NK-92 (cell line): ENCODE measurements around the gene TMEM175.

Source experiments
- DNase-seq: peaks from one replicate; lab custom pipeline; 2025; ENCODE audit not compliant: unreplicated experiment; lab: John Stamatoyannopoulos, UW

TMEM175 gene

DNA sequence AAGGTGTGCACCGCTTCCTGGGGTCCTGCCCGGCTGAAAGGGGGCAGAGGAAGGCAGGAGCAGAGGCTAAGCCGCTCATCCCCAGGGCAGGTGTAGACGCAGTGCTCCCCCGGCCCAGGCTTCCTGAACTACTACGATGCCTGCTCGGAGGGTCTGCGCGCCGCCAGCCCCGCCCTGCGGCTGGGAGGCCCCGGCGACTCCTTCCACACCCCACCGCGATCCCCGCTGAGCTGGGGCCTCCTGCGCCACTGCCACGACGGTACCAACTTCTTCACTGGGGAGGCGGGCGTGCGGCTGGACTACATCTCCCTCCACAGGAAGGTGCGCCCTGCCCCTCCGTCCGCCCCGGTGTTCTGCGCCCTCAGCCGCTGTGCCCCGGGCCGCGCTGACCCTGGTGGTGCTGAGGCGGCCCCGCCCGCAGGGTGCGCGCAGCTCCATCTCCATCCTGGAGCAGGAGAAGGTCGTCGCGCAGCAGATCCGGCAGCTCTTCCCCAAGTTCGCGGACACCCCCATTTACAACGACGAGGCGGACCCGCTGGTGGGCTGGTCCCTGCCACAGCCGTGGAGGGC, 69.4 kb downstream of the TMEM175 start:
- DNase-seq = no peak

DNA sequence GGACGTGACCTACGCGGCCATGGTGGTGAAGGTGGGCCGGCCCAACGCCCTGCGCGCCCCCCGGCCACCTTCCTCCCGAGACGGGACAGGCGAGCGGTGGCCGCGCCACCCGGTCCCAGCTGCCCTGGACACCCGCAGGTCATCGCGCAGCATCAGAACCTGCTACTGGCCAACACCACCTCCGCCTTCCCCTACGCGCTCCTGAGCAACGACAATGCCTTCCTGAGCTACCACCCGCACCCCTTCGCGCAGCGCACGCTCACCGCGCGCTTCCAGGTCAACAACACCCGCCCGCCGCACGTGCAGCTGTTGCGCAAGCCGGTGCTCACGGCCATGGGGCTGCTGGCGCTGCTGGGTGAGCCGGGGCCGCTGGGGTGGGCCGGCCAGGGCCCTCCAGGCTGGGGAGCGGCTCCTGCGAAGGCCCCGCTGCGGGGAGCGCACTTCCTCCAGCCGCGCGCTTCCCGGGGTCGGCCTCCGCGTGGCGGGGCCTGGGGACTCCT, 69.9 kb downstream of the TMEM175 start:
- no peak for DNase-seq

DNA sequence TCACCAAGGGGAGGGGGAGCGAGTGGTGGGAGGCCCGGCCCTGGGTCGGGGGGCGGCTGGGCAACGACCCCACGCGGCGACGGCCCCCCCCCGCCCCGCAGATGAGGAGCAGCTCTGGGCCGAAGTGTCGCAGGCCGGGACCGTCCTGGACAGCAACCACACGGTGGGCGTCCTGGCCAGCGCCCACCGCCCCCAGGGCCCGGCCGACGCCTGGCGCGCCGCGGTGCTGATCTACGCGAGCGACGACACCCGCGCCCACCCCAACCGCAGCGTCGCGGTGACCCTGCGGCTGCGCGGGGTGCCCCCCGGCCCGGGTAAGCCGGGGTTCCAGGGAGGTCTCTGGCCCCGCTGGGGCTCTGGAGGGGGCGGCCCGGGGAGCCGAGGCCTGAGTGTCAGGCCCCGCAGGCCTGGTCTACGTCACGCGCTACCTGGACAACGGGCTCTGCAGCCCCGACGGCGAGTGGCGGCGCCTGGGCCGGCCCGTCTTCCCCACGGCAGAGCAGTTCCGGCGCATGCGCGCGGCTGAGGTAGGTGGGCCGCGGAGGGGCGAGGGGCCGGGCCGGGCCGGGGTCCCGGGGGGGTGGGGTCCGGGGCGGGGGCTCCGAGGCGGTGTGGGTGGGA, 70.5 kb downstream of the TMEM175 start:
- DNase-seq = no peak

DNA sequence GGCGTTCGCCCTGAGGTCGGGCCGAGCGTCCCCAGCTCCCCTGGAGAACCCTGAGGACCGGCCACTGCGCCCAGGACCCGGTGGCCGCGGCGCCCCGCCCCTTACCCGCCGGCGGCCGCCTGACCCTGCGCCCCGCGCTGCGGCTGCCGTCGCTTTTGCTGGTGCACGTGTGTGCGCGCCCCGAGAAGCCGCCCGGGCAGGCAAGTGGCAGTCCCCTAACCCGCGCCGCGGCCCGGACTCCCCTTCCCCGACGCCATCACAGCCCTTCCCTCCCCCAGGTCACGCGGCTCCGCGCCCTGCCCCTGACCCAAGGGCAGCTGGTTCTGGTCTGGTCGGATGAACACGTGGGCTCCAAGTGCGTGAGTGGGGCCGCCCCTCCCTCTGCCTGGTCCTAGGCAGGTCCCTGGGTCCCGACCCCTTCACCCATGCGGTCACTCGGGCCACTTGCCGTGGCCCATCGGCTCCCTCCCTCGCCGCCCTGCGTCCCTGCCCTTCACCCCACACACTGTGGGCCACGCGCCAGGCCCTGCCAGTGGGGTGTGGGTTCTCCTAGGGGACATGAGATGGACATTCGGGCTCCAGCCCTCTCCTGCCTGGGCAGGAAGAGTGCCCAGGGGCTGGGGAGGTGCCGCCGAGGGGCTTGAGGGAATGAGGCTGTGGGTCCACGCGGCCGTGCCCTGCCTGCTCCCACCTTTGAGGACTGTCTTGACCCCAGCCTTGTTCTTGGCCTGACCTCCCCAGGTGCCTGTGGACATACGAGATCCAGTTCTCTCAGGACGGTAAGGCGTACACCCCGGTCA, 71.2 kb downstream of the TMEM175 start:
- DNase-seq = no peak

- DNase-seq = no peak
Observed at GRCh38 chr4:1004071-1004418, 71.8 kb downstream of the TMEM175 start.

DNA sequence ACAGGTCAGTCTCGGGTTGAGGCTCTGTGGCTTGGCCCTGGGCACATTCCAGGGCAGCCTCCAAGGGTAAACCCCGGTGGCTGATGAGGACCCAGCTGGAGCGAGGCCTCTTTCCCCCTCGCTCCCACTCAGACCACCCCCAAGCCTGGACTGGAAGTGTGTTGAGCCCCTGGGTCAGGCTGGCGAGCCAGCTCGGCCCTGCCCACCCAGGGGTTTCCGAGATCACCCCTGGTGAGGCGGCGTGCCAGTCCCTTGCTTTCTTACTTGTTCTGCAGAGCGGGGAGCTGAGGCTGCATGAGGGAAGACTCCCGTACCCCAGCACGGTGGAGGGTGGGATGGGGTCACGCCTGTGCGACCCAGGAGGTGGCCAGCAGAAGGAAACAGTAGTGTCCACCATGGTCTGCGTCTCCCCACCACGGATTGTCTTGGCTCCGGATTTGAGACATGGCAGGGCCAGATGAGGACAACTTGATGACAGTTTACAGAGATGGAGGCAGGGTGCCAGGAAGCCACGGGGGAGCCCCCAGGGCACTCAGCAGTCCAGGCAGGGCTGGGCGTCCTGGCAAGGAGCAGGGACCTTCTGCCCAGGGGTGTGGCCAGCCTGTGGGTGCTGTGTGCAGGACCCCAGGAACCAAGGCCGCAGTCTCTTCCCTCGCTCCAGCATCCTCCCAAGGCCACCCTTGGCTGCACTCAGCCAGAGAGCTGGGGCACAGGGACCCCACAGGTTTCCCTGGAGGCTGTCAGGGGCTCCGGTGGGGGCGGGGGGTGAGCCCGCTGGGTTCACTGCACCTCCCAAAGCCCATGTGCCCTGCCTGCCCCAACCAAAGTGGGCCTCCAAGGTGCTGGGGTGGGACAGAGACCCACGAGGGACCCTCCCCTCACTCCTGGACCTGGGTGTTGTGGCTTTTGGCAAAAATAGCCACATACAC, 72.6 kb downstream of the TMEM175 start:
- DNase-seq = no peak

DNA sequence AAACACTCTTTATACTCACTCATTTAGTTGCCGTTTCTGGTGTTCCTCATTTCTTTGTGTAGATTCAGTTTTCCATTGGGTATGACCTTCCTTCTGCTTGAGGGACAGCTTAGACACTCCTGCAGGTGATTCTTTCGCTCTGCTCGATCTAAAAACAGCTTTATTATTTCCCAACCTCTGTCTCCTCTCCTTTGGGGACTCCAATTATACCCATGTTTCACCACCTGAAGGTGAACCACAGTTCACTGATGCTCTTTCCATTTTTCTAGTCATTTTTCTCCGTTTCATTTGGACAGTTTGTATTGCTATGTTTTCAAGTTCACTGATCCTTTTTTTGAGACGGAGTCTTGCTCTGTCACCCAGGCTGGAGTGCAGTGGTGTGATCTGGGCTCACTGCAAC, 74.6 kb downstream of the TMEM175 start:
- DNase-seq = no peak
